ENCODE results near the gene IGSF11. TPM values are rescaled to one million over a fixed set of nuclear protein-coding genes. Genes with fewer than 3 reads are reported as not detected.

Gene IGSF11
- total RNA-seq, 4 donors from 2014 or later = 4.7 to 11.5 (median 8.6) TPM

DNA sequence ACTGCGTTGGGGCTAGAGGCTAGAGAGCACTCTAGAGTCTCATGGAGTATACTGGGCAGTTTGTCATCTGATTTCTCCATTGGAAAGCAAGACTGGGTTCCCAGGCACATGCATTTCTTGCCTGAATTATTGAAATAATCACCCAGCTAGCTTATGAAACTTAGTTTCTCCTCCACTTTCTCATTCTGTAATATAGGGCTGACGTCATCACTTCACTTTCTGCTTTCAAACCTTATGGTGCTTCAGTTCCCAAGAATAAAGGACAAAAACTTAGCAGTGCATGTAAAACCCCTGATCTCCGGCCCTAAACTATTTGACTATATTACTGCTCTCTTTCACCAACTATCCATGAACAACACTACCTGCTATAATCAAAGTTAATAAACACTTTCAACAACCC, 147.9 kb downstream of the IGSF11 start:
- in situ Hi-C loops (cut with MboI; ENCODE audit: low sequenced_read_pairs in 4 of 4) (loop anchor here in 3 of 4 donors (5.0 to 25.0 kb wide), 6 partner anchors 148 to 501 kb away; partner anchors contain the start of genes B4GALT4 (in 3 of the 3) and IGSF11 (in 1 of the 3)), intact Hi-C loops (cut with DNase I; ENCODE audit: low total_unique reads) (loop anchor here (10.0 kb wide), 1 partner anchor 358 kb away; the partner anchor contains the start of gene B4GALT4)
- H3K27ac ChIP-seq = no peak overlapping the region
- no peaks in the 10 kb centered on the region for H3K9me3 ChIP-seq
- ATAC-seq = no peak
- no peak for DNase-seq
- no peaks in the 10 kb centered on the region for H3K36me3 ChIP-seq
- H3K27me3 ChIP-seq = peaks cover 0 to 4% (median 0%) of the 10 kb centered on the region in 3 donors
- H3K4me3 ChIP-seq = no peak overlapping the region
- no peaks in the 10 kb centered on the region for H3K4me1 ChIP-seq
- TF ChIP-seq CTCF (IDR thresholded peaks at IDR 0.05 in 4 of 5, conservative IDR thresholded peaks at IDR 0.05 in 1 of 5) (no peak), POLR2A (IDR thresholded peaks at IDR 0.05) (no peak)

DNA sequence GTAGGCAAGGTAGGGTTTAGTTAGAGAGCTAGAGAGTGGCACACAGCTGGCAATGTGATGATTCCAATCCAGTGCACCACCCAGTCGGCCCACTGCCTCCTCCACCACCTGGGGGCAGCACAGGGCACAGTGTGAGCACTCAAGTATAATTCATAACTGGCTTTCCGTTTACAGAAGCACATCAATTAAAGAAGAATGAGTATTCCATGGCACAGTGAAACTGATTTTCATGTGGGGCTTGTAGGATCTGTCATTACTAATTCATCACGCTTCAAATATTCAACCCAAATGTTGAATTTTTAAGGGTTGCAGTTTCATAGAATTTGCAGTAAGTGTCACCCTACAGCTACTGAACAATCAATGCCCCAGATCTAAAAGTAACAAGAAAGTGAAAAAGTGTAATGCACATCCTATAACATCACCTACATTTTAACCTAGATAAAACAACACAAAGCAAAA, 149.9 kb downstream of the IGSF11 start:
- Histone ChIP-seq H3K4me1 (no peaks in the 10 kb centered on the region), H3K9me3 (no peaks in the 10 kb centered on the region), H3K27me3 (peaks cover 0 to 4% (median 0%) of the 10 kb centered on the region in 3 donors), H3K36me3 (no peaks in the 10 kb centered on the region), H3K4me3 (peak overlapping the region in 1 of 4 donors; percentile 22), H3K27ac (no peak overlapping the region)
- ATAC-seq (peak; percentile 71 to 76), DNase-seq (peak; percentile 38 to 59)
- intact Hi-C loops (cut with DNase I; ENCODE audit: low total_unique reads) = loop anchor here (1.0 to 10.0 kb wide), 2 partner anchors 151 to 360 kb away; partner anchors contain the start of gene B4GALT4
- in situ Hi-C loops (cut with MboI; ENCODE audit: low sequenced_read_pairs in 4 of 4) = loop anchor here (5.0 to 25.0 kb wide), 7 partner anchors 150 to 503 kb away; partner anchors contain the start of genes B4GALT4 (in 3 of the 4) and IGSF11 (in 1 of the 4)
- TF ChIP-seq POLR2A (IDR thresholded peaks at IDR 0.05) (no peak), CTCF (IDR thresholded peaks at IDR 0.05 in 4 of 5, conservative IDR thresholded peaks at IDR 0.05 in 1 of 5) (peak; percentile 77 to 90 (median 84))

DNA sequence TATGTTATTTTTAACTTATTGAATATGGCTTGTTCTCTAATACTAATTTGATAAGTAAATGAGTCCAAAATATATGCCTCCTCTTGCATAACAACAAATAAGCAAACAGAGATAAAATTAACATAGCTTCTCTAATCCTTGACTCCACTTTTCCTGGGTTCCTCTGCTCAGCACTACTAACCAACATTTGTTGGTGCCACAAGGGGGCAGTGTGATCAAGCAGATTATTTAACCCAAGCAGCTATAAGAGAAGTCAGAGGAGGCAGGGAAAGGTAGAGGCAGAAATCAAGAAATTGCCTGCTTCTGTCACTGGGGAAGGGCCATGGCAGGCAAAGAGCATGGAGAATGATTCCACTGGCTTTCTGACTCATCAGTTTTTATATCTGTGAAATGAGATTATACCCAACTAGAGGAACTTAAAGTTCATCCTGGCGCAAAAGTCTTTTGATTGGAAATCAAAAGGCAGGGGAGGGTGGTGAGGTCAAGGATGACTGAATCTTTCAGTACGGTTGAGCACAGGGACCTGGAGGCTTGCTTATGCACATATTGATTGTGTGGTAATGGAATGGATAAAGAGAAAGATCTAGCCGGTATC, 152.2 kb downstream of the IGSF11 start:
- H3K36me3 ChIP-seq = no peaks in the 10 kb centered on the region
- no peaks in the 10 kb centered on the region for H3K4me1 ChIP-seq
- TF ChIP-seq CTCF (IDR thresholded peaks at IDR 0.05 in 4 of 5, conservative IDR thresholded peaks at IDR 0.05 in 1 of 5) (peak; percentile 72 to 74 (median 73)), POLR2A (IDR thresholded peaks at IDR 0.05) (no peak)
- intact Hi-C loops (cut with DNase I; ENCODE audit: low total_unique reads) = loop anchor here (1.0 to 10.0 kb wide), 2 partner anchors 216 to 362 kb away; partner anchors contain the start of gene B4GALT4
- DNase-seq (peak; percentile 6 to 57), ATAC-seq (peak; percentile 70 to 74)
- no peaks in the 10 kb centered on the region for H3K9me3 ChIP-seq
- no peak overlapping the region for H3K27ac ChIP-seq
- in situ Hi-C loops (cut with MboI; ENCODE audit: low sequenced_read_pairs in 4 of 4) = loop anchor here (5.0 to 25.0 kb wide), 7 partner anchors 152 to 505 kb away; partner anchors contain the start of genes B4GALT4 (in 3 of the 4) and IGSF11 (in 1 of the 4)
- no peak overlapping the region for H3K4me3 ChIP-seq
- peaks cover 0 to 4% (median 0%) of the 10 kb centered on the region in 3 donors for H3K27me3 ChIP-seq

- no peak for ATAC-seq
- no peak overlapping the region for H3K27ac ChIP-seq
- in situ Hi-C loops (cut with MboI; ENCODE audit: low sequenced_read_pairs in 4 of 4) (no loop called here), intact Hi-C loops (cut with DNase I; ENCODE audit: low total_unique reads) (no loop called here)
- no peaks in the 10 kb centered on the region for H3K36me3 ChIP-seq
- H3K9me3 ChIP-seq = no peaks in the 10 kb centered on the region
- no peaks in the 10 kb centered on the region for H3K27me3 ChIP-seq
- H3K4me1 ChIP-seq = no peaks in the 10 kb centered on the region
- TF ChIP-seq CTCF (IDR thresholded peaks at IDR 0.05 in 4 of 5, conservative IDR thresholded peaks at IDR 0.05 in 1 of 5) (no peak), POLR2A (IDR thresholded peaks at IDR 0.05) (no peak)
- DNase-seq = no peak
- H3K4me3 ChIP-seq = no peak overlapping the region
Observed at GRCh38 chr3:118868051-118868450, 166.6 kb downstream of the IGSF11 start.
